HG03159 (cell line): ENCODE results near the gene KMT2E.
"Not testable (repeated sequence)": the region's sequence is repeated elsewhere in the genome, so short reads cannot be mapped to it uniquely, and the experiment has no call there.

Experiments used
- ATAC-seq: cut with Tn5 transposase; IDR thresholded peaks from one replicate; pipeline ENCODE4 v1.9.1; 2021; ENCODE audit warnings: mild to moderate bottlenecking, moderate library complexity; ENCODE audit not compliant: unreplicated experiment

KMT2E gene

DNA sequence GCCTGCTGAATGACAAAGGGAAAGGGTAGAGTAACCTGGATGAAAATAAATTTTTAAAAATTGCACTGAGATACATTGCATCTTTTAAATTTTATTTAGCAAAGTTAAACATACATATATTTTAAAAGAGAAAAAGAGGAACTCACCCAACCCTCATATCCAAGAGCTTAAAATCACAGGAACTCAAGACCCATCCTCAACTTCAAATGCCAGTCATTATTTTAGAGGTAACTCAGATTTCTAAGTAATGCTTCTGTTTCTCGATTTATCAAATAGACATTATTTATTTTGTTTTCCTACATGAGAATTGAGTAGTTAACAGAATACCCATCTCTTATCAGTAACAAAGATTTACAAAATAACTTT lies 32.4 kb upstream of the KMT2E start:
- no peak for ATAC-seq

GRCh38 chr7:104982308-104983075 lies 31.5 kb upstream of the KMT2E start:
- ATAC-seq = no peak

DNA sequence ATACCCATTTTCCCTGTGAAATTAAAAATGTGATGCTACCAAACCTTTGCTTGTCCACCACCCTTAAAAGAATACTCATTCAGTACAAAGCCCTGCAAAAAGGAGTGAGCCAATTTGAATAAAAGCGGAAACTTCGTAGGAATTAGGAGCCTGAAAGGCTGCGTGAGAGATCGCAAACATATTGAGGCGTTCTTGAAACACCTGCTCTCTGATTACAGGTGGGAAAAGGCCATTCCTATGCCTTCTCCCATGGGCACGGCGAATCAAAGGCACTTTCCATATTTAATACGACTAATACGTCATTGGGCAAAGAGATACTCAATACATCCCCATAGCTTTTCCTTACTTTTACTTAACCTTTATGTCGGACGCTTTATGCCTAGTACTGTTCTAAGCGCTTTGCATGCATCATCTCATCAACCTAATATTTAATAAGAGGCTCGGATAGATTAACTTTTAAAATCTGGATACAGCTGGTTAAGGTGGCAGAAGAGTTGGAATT lies 30.9 kb upstream of the KMT2E start:
- no peak for ATAC-seq

DNA sequence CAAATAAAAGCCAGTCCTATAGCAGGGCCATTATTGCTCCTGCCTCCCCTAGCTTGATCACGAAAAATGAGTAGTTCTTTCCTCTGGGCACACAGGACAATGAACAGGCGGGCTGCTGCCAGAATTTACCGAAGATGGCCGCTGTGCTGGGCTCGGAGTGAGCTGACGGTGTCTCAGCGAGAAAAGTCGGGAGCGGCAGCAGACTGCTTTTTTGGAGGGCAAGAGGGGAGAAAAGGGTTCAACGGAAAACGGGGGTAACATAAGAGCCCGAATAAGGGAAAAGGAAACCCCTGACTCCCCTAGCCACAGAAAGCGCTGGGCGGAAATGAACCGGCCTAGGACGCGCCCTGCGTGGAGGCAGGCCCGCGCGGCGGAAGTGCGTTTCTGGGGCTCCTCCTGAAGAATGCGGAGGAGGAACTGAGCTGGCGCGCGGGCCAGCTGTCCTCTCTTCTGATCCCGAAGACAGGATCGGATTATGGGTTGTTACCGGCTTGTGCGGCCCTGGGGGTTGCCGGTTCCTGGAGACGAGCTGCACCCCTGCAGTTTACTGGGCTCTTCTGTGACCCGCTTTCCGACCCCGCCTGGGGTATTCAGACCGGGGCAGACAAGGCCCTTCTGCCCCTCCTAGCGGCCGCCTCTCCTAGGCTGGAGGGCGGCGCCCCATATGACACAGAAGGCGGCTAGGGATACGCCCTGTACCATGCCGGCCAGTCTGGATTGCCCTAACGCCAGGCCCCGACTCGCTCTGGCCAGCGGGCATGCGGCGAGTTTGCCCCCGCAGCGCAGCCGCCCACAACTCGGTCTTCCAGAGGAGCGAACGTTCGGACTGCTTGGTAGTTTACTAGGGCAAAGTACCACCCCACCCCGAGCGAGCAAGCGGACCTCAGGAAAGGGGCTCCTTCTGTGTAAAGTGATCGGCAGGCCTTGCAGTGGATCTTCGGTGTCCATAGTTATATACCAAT lies 30.1 kb upstream of the KMT2E start:
- ATAC-seq = peak; percentile 91

GRCh38 chr7:104984585-104985258 lies 29.3 kb upstream of the KMT2E start:
- ATAC-seq = no peak

DNA sequence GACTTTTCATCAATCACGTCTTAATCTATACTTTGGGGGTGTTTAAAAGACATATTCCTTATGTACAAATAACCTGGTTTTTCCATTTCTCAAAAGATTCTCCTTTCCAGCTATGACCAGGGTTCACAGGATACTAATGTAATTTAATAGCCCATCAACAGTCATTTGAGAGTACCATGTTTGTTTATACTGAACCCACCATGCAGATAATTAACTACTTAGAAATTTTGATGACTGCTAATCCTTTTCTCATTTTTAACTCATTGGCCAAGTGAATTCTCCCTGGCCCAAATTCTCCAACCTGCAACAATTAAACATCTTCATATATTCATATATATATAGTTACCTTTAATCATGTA lies 28.8 kb upstream of the KMT2E start:
- ATAC-seq = no peak

- no peak for ATAC-seq
These were observed 27.3 kb upstream of the KMT2E start for GRCh38 chr7:104986628-104987259.

DNA sequence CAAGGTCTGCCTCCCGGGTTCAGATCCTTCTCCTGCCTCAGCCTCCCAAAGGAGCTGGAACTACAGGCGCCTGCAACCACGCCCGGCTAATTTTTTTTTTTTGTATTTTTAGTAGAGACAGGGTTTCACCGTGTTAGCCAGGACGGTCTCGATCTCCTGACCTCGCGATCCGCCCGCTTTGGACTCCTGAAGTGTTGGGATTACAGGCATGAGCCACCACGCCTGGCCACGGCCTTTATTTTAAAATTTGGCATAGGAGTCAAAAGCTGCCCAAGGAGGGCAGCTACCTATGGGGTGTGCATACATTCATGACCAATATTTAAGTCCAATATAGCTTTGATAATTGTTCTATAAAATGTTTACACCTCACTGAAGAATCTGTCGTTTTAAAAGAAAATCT lies 26.6 kb upstream of the KMT2E start:
- ATAC-seq = not testable (repeated sequence)

DNA sequence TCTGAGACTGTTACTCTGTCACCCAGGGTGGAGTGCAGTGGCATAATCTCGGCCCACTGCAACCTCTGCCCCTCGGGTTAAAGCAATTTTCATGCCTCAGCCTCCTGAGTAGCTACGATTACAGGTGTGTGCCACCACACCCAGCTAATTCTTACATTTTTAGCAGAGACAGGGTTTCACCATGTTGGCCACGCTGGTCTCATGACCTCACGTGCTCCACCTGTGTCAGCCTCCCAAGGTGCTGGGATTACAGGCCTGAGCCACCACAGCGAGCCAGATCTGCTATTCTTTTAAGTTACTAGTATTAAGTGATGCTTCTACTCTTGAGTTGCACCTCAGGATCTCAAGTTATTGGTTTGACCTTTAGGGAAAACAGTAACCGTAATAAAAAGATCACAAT lies 23.0 kb upstream of the KMT2E start:
- no peak for ATAC-seq

DNA sequence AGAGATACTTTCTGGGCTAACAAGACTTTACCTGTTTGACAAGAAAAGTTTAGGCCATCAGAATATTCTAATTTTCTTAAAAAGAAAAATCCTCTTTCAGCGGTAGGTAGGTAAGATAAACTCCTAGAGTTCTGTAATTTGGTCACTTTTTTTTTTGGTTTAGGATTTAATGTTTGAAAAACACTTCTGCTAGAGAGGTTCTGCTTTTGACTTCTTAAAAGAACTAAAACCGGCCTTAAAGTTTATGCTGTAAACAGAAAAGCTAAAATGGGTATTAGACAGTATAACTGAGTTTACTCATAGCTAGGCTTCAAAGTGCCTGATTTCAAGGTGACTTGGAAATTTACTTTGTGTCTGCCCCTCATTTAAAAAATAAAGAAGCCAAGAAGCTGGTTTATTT lies 21.7 kb upstream of the KMT2E start:
- no peak for ATAC-seq

- no peak for ATAC-seq
These were observed 20.7 kb upstream of the KMT2E start for GRCh38 chr7:104993217-104993862.

DNA sequence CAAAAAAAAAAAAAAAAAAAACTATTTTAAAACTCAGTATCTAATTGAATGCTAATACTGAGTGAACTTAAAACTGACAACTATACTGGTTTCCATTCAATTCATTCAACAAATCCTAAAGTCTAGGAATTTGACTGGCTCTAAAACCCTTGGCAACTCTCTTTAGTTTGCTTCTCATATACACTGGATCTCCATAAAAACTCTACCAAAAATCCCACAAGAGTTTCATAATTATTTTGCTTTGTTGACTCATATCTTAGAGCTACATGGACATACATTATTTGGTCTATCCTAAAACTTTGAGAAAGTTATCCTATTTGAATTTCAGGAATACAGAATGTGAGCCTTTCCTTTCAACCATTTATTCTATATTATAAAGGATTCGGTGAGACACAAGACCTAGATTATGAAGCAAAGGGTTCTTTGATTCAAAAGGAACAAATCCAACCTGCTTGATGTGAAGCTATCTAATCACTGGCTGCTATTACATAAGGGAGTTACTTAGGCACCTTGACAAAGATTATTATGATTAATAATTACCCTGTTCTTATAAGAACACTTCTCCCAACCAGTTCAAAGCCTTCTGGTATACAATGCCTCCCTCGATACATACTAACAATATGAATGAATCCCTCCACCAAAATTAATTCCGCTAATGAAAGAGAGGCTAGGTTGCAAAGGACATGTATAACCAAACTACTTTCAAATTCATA lies 15.8 kb upstream of the KMT2E start:
- no peak for ATAC-seq

DNA sequence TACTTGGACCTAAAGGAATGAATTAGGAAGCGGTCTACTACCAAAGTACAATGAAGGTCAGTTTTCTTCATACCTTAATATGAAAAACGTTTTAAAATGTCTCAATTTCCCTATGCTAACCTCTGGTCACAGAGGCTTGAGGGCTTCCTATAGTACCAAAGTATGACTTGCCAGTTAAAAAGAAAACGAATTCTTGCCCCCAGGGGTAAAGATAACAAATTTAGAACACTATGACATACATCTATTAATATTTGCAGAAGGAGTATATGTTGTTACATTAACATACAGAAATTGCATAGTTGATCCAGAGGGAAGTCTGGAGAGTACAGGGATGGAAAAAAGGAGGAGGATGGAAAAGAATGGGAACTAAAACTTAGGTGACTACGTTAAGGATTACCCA lies 13.8 kb upstream of the KMT2E start:
- no peak for ATAC-seq

DNA sequence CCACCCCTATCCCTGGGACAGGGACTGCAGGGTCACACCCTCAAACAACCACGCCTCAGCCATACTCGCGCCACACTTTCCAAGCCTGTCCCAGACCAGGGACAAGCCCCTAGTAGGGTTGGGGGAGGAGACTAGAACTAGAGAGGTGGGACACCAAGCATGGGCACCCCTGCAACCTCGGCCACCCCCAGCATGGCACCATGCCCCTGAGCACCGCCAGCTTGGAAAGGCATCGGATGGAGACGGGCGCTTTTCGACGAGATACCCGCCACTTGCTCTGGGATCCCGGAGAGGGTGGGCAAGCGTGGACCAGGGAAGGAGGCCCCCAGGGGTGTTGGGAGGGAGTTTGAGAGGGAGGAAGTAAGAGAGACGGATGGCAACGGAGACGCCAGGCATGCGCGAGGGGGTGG lies 13.1 kb upstream of the KMT2E start:
- ATAC-seq = no peak

- ATAC-seq = no peak
These were observed 12.3 kb upstream of the KMT2E start for GRCh38 chr7:105001652-105002184.

- ATAC-seq = no peak
These were observed 10.7 kb upstream of the KMT2E start for GRCh38 chr7:105003275-105003674.

GRCh38 chr7:105003872-105004510 lies 10.0 kb upstream of the KMT2E start:
- no peak for ATAC-seq

- ATAC-seq = not testable (repeated sequence)
These were observed 9.0 kb upstream of the KMT2E start for GRCh38 chr7:105005006-105005405.

GRCh38 chr7:105005486-105005885 lies 8.5 kb upstream of the KMT2E start:
- not testable (repeated sequence) for ATAC-seq
